KBM-7 (cell line): ENCODE measurements around the gene GGT5.
"Not testable (repeated sequence)": the region's sequence is repeated elsewhere in the genome, so short reads cannot be mapped to it uniquely, and the experiment has no call there.

ENCODE experiments used
- DNase-seq: peaks from one replicate; pipeline ENCODE4 v3.0.0-alpha.2; 2015
- in situ Hi-C: fragments of 300-500 bp; cut with MboI; formaldehyde crosslinking; loops from 2 replicates; pipeline ENCODE4 v1.14.3; 2020; ENCODE audit warnings: low sequenced_read_pairs, low pct_unique_long_range_greater_than_20kb, mixed read lengths

GGT5 gene

DNA sequence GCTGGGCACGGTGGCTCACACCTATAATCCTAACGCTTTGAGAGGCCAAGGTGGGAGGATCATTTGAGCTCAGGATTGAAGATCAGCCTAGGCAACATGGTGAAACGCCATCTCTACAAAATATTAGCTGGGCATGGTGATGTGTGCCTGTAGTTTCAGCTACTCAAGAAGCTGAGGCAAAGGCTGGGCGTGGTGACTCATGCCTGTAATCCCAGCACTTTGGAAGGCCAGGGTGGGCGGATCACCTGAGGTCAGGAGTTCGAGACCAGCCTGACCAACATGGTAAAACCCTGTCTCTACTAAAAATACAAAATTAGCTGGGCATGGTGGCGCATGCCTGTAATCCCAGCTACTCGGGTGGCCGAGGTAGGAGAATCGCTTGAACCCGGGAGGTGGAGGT lies 34.5 kb downstream of the GGT5 start:
- in situ Hi-C loops, DNase-seq: not testable (repeated sequence)

DNA sequence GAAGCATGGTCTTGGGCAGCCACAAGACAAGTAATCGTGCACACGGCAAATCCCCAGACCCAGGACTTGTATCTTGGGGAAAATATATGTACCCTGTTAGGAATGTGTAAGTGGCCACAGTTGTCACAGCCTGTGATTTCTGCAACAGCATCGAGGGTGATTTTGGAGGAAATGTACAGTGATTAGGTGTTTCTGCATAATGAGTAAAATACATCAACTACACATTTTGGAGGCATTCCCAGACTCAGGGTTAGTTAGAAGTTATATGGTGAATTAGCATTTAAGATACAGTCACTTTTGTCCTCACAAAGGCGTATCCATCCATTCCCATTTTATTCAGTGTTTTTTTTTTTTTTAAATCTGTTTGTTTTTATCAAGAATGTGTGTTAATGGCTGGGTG lies 35.2 kb downstream of the GGT5 start:
- no peak for DNase-seq
- in situ Hi-C loops = no loop called here

DNA sequence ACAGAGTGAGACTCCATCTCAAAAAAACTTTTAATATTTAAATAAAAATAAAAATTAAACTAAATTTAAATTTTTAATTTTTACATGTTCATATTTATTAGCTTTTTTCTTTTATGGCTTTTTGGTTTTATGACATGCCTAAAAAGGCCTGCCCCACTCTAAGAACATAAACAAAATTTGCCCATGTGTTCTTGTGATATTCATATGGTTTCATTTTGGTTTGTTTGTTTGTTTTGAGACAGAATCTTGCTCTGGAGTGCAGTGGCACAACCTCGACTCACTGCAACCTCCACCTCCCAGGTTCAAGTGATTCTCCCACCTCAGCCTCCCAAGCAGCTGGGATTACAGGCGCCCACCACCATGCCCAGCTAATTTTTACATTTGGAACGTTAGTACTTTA lies 35.9 kb downstream of the GGT5 start:
- no peak for DNase-seq
- in situ Hi-C loops = no loop called here

DNA sequence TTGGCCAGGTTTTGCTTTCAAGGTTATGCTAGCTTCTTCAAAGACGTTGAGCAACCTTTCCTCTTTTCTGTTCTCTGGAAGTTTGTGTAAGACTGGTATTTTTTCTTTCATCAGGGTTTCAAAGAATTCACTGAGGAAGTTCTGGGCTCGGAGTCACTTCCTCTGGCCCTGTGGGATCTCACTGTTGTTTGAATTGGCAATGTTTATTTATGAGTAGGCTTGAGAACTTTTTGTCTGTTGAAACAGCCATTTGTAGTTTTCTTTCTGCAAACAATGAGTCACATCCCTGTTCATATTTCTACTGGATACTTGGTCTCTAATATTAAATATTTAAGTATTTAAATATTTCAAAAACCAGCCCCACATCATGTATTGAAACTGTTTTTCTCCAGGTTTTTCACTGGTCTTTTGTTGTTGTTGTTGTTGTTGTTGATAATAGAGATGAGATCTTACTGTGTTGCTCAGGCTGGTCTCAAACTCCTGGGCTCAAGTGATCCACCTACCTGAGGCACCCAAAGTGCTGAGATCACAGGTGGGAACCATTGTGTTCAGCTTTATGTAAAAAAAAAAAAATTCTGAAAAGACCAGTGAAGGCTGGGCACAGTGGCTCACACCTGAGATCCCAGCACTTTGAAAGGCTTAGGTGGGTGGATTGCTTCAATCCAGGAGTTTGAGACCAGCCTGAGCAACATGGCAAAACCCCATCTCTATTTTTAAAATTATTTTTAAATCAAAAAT lies 36.7 kb downstream of the GGT5 start:
- in situ Hi-C loops = no loop called here
- peak; percentile 79 for DNase-seq

GRCh38 chr22:24207264-24208011 lies 37.4 kb downstream of the GGT5 start:
- in situ Hi-C loops = no loop called here
- peak; percentile 12 for DNase-seq

DNA sequence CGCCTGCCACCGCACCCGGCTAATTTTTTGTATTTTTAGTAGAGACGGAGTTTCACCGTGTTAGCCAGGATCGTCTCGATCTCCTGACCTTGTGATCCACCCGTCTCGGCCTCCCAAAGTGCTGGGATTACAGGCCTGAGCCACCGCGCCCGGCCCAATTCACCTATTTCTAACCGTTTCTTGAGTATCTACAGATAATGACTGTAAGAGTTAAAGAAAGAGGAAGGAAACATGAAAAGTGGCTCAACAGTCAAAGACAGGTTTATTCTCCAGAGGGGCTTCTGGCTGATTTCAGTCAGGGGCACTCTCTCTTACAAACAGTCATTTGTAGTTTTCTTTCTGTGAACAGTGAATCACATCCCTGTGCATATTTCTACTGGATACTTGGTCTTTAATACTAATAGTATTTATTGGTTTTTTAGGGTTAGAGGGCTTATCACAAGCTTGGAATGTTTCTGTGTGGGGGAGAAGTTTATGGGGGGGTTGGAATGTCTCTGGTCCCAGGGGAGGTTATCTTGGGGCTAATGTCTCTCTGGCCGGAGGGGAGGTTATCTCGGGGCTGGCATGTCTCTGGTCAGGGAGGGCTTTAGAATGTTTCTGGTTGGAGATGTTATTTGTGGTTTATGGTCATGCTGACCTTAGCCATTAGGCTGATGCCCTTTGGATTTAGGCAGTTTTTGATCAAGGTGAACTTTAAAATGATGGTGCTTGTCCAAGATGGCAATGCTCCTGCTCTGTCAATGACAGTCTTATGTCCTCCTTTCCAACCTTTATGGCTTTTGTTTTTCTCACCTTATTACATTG lies 38.2 kb downstream of the GGT5 start:
- in situ Hi-C loops = not testable (repeated sequence)
- DNase-seq = peak; percentile 84

DNA sequence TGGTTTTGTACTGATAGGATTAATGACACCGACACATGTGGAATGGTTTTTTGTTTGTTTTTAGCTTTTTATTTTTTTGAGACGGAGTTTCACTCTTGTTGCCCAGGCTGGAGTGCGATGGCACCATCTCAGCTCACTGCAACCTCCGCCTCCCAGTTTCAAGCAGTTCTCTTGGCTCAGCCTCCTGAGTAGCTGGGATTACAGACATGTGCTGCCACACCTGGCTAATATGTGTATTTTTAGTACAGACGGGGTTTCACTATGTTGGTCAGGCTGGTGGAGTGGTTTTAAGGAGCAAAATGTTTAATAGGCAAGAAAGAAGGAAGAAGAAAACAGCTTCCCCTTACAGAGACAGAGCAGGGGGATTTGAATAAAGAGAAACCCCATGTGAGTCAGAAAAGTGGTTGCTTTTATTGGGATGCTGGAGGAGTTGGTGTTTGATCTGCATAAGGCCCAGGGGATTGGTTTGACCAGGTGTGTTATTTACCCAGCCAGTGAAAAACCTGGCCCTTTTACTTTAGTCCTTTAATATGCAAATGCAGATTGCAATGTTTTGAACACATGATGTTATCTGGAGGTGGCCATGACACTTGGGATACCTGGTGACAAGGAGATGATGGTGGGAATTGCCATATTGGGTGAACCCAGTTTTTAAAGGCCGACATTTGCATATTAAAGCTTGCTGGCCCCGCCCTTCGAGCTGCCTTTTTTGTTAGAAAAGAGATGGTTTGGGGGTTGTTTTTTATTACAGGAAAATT lies 39.3 kb downstream of the GGT5 start:
- in situ Hi-C loops = no loop called here
- DNase-seq = peak; percentile 55

- DNase-seq, in situ Hi-C loops: not testable (repeated sequence)
Measured at GRCh38 chr22:24203856-24204255, 41.0 kb downstream of the GGT5 start.

DNA sequence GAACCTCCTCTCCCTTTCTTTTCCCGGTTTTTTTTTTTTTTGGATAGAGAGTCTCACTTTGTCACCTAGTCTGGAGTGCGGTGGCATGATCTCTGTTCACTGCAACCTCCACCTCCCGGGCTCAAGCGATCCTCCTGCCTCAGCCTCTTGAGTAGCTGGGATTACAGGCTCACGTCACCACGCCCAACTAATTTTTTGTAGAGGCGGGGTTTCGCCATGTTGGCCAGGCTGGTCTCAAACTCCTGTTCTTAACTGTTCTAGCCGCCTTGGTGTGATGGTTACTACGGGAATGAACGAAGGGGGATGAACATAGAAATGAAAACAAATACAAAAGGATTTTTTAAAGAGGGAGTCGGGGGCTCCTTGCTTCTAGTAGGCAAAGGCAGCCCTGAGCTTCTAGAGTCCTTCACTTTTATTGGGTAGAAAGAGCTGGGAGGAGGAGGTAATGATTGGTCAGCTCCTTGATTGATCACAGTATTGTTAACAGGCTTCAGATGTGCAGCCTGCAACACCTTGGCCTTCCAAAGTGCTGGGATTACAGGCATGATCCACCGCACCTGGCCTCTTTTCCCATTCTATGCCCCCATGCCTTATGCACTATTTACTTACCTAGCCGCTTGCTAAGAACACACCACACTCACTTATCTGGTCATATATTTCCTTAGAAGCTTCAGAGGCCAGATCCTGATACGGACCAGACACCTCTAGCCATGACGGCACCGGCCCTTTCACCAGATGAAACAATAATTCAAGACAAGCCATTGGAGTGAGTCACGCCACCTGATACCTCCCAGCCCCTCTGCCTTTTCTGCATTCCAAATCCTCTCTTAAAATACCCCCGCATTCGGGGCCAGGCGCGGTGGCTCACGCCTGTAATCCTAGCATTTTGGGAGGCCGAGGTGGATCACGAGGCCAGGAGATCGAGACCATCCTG lies 42.9 kb downstream of the GGT5 start:
- in situ Hi-C loops = no loop called here

DNA sequence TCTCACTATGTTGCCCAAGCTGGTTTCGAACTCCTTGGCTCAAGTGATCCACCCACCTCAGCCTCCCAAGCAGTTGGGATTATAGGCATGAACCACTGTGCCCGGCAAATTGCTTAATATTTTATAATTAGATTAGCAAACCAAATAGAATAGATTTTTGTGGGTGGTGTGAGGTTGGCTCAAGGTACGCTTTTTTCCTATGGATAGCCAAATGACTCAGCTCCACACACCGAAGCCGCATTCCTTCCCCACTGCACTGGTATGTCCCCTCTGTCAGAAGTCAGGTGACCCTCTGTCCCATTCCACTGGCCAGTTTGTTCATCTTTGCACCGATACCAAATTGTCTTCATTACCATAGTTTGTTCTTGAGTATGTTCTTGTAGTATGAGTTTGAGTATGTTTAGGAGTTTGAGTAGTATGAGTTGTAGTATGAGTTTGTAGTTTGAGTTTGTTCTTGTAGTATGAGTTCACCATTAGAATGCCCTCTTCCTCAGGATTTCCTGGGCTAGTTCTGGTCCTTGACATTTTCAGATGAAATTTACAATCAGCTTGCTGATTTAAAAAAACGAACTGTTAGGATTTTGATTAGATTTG lies 44.2 kb downstream of the GGT5 start:
- in situ Hi-C loops = no loop called here
- no peak for DNase-seq

More for the DNA sequence above, 42.9 kb downstream of the GGT5 start:
- DNase-seq = no peak

GRCh38 chr22:24198682-24199052 lies 46.2 kb downstream of the GGT5 start:
- in situ Hi-C loops = no loop called here
- DNase-seq = no peak

DNA sequence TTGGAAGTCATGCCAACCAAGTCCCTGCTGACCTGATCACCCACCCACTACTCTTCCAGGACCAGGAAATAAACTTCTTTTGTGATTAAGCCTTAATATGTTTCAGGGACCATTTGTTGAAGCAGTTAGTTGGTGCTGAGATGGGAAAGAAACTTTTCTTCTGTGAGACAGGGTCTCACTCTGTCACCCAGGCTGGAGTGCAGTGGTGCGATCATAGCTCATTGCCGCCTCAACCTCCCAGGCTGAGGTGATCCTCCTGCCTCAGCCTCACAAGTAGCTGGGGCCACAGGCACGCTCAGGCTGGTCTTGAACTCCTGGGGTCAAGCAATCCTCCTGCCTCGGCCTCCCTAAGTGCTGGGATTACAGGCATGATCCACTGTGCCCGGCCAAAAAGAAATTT lies 53.0 kb downstream of the GGT5 start:
- DNase-seq = no peak
- in situ Hi-C loops = no loop called here

- no peak for DNase-seq
- in situ Hi-C loops = no loop called here
Measured at GRCh38 chr22:24191381-24191841, 53.5 kb downstream of the GGT5 start.

DNA sequence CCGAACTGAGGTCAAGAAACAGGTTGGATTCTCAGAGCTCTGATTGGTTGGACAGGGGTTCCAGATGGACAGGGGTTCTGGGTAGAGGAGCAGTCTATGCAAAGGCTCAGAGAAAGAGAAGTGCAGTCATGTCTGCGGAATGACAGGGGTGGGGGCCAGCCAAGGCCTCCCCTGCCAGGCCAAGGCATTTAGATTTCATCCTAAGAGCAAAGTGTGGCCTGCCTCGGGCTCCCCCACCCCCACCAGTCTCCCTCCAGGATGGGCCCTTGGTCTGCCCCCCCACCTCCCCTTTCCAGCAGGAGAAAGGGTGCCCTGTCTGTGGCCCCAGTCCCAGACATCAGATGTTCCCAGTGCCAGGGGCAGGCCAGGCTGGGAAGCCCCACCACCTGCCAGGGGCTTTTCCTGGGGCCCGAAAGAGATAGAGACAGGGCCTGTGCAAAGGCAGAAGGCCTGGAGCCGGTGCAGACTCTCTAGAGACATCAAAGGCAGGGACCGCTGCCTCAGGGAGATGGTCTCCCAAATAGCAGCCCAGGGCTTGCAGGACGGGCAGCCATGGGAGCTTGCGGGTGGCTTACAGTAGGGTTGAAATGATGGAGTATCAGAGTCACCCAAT lies 54.2 kb downstream of the GGT5 start:
- no peak for DNase-seq
- in situ Hi-C loops = no loop called here

DNA sequence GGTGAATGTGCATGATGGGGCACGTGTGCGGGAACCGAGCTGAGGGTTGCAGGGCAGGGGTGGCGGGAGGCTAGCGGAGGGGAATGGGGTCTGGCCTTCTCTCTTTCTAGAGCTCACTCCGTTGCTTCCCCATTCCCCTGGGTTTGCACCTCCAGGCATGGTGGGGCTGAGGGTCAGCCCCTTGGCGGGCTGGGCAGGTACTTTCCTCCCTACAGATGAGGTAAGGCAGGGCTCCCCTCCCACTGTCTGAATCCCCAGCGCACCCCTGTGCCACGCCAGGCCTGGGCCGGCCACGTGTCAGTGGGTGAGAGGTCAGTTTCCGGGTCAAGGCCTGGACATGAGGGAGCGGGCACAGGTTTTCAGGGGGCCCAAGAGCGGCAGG lies 54.7 kb downstream of the GGT5 start:
- DNase-seq = no peak
- in situ Hi-C loops = no loop called here

DNA sequence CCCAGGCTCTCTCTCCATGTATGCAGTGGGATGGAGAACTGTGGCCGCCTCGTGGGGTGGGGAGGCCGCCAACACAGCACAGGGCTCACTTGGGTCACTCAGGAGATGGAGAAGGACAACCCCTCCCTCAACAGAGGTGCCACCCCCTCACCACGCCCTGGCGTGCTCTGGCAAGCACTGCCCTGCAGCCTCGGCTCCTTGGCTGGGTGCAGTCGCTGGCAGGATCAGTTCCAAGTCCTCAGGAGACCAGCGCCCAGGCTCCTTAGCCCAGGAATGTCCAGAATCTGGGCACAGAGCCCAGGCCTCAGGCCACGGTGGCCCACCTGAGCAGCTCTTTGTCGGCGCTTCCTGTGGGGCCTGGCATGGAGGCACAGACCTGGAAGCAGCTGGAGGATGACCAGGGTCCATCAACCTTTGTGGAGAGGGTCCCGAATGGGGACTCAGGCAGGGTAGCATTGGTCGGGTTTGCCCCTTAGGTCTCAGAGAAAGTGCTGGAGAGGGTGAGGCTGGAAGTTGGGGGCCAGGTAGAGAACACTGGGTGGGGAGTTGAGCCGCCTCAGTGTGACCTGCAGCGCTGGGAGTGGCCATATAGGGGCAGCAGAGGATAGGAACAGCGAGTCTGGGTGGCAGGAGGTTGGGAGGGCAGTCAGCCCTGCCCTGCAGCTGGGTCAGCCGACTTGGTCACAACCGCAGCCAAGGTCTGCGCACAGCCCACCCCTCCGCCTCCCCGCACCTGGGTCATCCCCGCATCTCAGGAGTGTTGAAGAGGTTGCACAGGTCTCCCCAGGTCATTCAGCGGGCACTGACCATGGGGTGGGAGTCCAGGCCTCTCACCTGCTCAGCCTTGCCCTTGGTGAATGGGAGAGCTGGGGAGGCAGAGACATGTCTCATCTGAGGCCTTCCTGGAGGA lies 55.4 kb downstream of the GGT5 start:
- in situ Hi-C loops = no loop called here

More for the DNA sequence above, 55.4 kb downstream of the GGT5 start:
- peak; percentile 68 for DNase-seq
